ENCODE measurements around the gene PLIN5. TPM values are rescaled to one million over a fixed set of nuclear protein-coding genes. Genes with fewer than 3 reads are reported as not detected.

Gene PLIN5
- total RNA-seq, 1 donor from 2014 or later, result 17.2 TPM

DNA sequence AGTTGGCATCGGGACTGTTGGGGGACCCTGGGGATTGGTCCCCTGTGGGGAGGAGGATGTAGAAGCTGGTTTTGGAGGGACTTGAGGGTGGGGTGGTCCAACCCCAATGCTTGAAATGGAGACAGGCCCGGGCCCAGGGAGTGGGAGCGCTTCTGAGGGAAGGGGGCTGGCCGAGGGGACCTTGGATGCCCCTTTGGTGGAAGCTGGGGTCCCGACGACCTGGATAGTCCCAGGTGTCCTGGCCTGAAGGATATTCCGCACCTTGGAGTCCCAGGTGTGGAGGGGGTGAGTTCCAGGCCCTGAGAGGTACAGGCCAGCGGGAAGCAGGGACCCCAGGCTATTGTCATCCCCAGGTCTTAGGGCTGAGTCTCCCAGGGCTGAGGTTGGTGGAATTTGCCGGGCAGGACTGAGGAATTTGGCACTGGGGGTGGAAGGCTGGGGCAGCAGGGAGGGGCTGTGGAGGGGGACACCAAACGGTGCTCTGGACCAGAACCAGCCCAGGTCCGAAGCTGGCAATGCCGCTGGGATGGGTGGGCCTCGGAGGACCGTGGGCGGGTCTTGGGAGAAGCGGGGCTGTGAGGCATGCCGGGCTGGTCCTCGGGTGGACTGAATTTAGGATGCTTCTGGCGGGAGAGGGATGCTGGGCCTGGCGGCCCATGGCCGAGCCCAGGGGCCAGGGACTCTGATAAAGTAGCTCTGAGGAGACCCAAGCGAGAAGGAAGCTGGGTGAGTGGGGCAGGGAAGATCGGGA is 61.1 kb downstream of the PLIN5 start:
- peaks cover 22% of the 10 kb centered on the region for H3K36me3 ChIP-seq
- H3K27ac ChIP-seq, result no peak overlapping the region
- intact Hi-C loops (cut with DNase I), result no loop called here
- H3K9me3 ChIP-seq, result no peaks in the 10 kb centered on the region
- H3K4me3 ChIP-seq, result peak overlapping the region; percentile 12
- peaks cover 22% of the 10 kb centered on the region for H3K4me1 ChIP-seq
- ATAC-seq (no peak), DNase-seq (no peak)
- no peaks in the 10 kb centered on the region for H3K27me3 ChIP-seq
- TF ChIP-seq, protein P1, sequence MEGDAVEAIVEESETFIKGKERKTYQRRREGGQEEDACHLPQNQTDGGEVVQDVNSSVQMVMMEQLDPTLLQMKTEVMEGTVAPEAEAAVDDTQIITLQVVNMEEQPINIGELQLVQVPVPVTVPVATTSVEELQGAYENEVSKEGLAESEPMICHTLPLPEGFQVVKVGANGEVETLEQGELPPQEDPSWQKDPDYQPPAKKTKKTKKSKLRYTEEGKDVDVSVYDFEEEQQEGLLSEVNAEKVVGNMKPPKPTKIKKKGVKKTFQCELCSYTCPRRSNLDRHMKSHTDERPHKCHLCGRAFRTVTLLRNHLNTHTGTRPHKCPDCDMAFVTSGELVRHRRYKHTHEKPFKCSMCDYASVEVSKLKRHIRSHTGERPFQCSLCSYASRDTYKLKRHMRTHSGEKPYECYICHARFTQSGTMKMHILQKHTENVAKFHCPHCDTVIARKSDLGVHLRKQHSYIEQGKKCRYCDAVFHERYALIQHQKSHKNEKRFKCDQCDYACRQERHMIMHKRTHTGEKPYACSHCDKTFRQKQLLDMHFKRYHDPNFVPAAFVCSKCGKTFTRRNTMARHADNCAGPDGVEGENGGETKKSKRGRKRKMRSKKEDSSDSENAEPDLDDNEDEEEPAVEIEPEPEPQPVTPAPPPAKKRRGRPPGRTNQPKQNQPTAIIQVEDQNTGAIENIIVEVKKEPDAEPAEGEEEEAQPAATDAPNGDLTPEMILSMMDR (IDR thresholded peaks at IDR 0.05), result no peak

DNA sequence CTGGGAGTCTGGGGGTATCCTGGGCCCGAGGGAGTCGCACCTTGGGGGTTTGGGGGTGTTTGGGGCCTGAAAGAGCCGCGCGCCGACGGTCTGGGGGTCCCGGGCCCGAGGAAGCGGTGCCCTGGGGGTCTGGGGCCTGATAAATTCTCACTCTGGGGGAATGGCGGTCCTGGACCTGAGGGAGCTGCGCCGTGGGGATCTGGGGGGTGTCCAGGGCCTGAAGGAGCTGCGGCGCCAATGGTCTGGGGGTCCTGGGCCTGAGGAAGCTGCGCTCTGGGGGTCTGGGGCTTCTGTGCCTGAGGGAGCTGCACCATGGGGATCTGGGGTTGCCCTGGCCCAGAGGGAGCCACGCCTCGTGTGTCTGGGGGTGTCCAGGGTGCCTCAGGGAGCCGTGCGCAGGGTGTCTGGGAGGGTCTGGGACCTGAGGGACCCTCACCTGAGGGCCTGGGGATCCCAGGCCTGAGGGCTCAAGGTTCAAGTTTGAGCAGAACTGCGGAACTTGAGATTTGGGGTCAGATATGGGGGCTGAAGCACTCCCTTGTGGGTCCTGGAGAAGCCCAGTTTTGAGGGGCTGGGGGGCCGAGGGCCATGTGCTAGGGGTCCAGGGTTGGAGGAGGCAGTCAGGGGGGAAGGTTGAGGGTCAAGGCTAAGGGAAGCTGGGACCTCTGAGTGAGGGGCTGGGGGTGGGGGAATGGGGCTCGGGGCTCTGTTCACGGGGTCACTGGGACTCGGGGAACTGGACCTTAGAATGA is 61.8 kb downstream of the PLIN5 start:
- H3K9me3 ChIP-seq, result no peaks in the 10 kb centered on the region
- intact Hi-C loops (cut with DNase I), result no loop called here
- TF ChIP-seq, protein P1 (IDR thresholded peaks at IDR 0.05), result no peak
- peak overlapping the region; percentile 93 for H3K4me3 ChIP-seq
- H3K27ac ChIP-seq, result no peak overlapping the region
- ATAC-seq (no peak), DNase-seq (no peak)
- peaks cover 22% of the 10 kb centered on the region for H3K36me3 ChIP-seq
- no peaks in the 10 kb centered on the region for H3K27me3 ChIP-seq
- H3K4me1 ChIP-seq, result peaks cover 22% of the 10 kb centered on the region

Other genes with a start within 250 kb of the PLIN5 start
- gene TMIGD2, start 232.8 kb downstream of the PLIN5 start, total RNA-seq, result 2.7 TPM
- 1.5 TPM for gene FSD1, start 230.6 kb downstream of the PLIN5 start, total RNA-seq
- 16.1 TPM for gene STAP2, start 196.4 kb downstream of the PLIN5 start, total RNA-seq
- gene MPND, start 191.7 kb downstream of the PLIN5 start, total RNA-seq, result 29.3 TPM
- gene SH3GL1, start 134.7 kb downstream of the PLIN5 start, total RNA-seq, result 47.6 TPM
- gene CHAF1A, start 132.6 kb downstream of the PLIN5 start, total RNA-seq, result 10.8 TPM
- 113 TPM for gene UBXN6, start 77.4 kb downstream of the PLIN5 start, total RNA-seq
- 30.6 TPM for gene HDGFL2, start 62.9 kb downstream of the PLIN5 start, total RNA-seq
- 4.1 TPM for gene PLIN4, start 16.7 kb downstream of the PLIN5 start, total RNA-seq
- 15.9 TPM for gene LRG1, start 4.8 kb upstream of the PLIN5 start, total RNA-seq
- gene SEMA6B, start 24.5 kb upstream of the PLIN5 start, total RNA-seq, result 20.3 TPM
- gene TNFAIP8L1, start 104.3 kb upstream of the PLIN5 start, total RNA-seq, result 11.9 TPM
- gene MYDGF, start 135.1 kb upstream of the PLIN5 start, total RNA-seq, result 94.2 TPM
- 75.8 TPM for gene DPP9, start 188.6 kb upstream of the PLIN5 start, total RNA-seq